HFFc6 (cell line): ENCODE measurements around the gene DES. TPM values are rescaled to one million over a fixed set of nuclear protein-coding genes. Genes with fewer than 3 reads are reported as not detected.

ENCODE experiments used
- DNase-seq: peaks from one replicate; pipeline ENCODE4 v3.0.0-alpha.2; 2018
- H3K27ac Mint-ChIP-seq: 2 replicates; pipeline ENCODE4 v1.8.0; 2020; ENCODE audit warnings: mild to moderate bottlenecking, mixed read lengths
- H3K27me3 Mint-ChIP-seq: 2 replicates; pipeline ENCODE4 v1.8.0; 2021; ENCODE audit warnings: mild to moderate bottlenecking, moderate library complexity, mixed read lengths; ENCODE audit not compliant: insufficient read depth
- H3K36me3 Mint-ChIP-seq: 2 replicates; pipeline ENCODE4 v1.8.0; 2021; ENCODE audit warnings: low read depth, mixed read lengths
- H3K4me1 Mint-ChIP-seq: 2 replicates; pipeline ENCODE4 v1.8.0; 2020; ENCODE audit warnings: low read depth, mixed read lengths
- H3K4me3 Mint-ChIP-seq: 2 replicates; pipeline ENCODE4 v1.8.0; 2020; ENCODE audit warnings: mild to moderate bottlenecking, moderate library complexity, mixed read lengths
- H3K9me3 Mint-ChIP-seq: 2 replicates; pipeline ENCODE4 v1.8.0; 2020; ENCODE audit warnings: mild to moderate bottlenecking, mixed read lengths
- CTCF ChIP-seq: fragments of 200-600 bp; sonication (generic); IDR thresholded peaks from 2 replicates; pipeline ENCODE4 v1.5.0; 2021; ENCODE audit warnings: antibody characterized with exemption, mild to moderate bottlenecking
- total RNA-seq, 6 experiments: library from RNA; stranded (reverse); fragmentation: NEBNext Ultra II Directional; extraction: Animal tissue kit (Norgen Biotek cat#: 25700); gene quantifications; 2 replicates in 1 of 6; 3 replicates in 5 of 6; pipeline ENCODE4 v1.2.3, GENCODE V29; 2021

The DES gene
- total RNA-seq, 6 experiments from 2014 or later = 0.12 to 0.37 (median 0.19) TPM; not detected in 1

GRCh38 chr2:219446689-219447088 lies 28.5 kb downstream of the DES start:
- peaks cover 36% of the 10 kb centered on the region for H3K36me3 Mint-ChIP-seq
- peaks cover 1% of the 10 kb centered on the region for H3K27me3 Mint-ChIP-seq
- no peak for TF ChIP-seq CTCF
- no peak overlapping the region for H3K4me3 Mint-ChIP-seq
- no peaks in the 10 kb centered on the region for H3K9me3 Mint-ChIP-seq
- peaks cover 63% of the 10 kb centered on the region for H3K4me1 Mint-ChIP-seq
- H3K27ac Mint-ChIP-seq = peak overlapping the region; percentile 90
- no peak for DNase-seq

GRCh38 chr2:219447242-219448098 lies 29.3 kb downstream of the DES start:
- peaks cover 43% of the 10 kb centered on the region for H3K36me3 Mint-ChIP-seq
- no peak for DNase-seq
- no peak overlapping the region for H3K4me3 Mint-ChIP-seq
- H3K4me1 Mint-ChIP-seq = peaks cover 70% of the 10 kb centered on the region
- H3K27ac Mint-ChIP-seq = peak overlapping the region; percentile 90
- H3K27me3 Mint-ChIP-seq = peaks cover 1% of the 10 kb centered on the region
- H3K9me3 Mint-ChIP-seq = no peaks in the 10 kb centered on the region
- TF ChIP-seq CTCF = no peak

DNA sequence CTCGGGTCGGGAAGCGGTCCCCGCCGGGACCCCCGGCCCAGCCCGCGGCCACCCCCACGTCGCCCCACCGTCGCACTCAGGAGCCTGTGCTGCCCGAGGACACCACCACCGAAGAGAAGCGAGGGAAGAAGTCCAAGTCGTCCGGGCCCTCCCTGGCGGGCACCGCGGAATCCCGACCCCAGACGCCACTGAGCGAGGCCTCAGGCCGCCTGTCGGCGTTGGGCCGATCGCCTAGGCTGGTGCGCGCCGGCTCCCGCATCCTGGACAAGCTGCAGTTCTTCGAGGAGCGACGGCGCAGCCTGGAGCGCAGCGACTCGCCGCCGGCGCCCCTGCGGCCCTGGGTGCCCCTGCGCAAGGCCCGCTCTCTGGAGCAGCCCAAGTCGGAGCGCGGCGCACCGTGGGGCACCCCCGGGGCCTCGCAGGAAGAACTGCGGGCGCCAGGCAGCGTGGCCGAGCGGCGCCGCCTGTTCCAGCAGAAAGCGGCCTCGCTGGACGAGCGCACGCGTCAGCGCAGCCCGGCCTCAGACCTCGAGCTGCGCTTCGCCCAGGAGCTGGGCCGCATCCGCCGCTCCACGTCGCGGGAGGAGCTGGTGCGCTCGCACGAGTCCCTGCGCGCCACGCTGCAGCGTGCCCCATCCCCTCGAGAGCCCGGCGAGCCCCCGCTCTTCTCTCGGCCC lies 30.1 kb downstream of the DES start:
- Mint-ChIP-seq H3K4me3 (no peak overlapping the region), H3K36me3 (peaks cover 43% of the 10 kb centered on the region), H3K9me3 (no peaks in the 10 kb centered on the region), H3K27ac (no peak overlapping the region), H3K27me3 (peaks cover 1% of the 10 kb centered on the region), H3K4me1 (peaks cover 70% of the 10 kb centered on the region)
- no peak for TF ChIP-seq CTCF
- DNase-seq = no peak

GRCh38 chr2:219448776-219449341 lies 30.7 kb downstream of the DES start:
- peaks cover 70% of the 10 kb centered on the region for H3K4me1 Mint-ChIP-seq

More at GRCh38 chr2:219448776-219449341, 30.7 kb downstream of the DES start:
- H3K27ac Mint-ChIP-seq = peak overlapping the region; percentile 71; the same call in 1 of the 2 replicates
- TF ChIP-seq CTCF = no peak
- H3K36me3 Mint-ChIP-seq = peaks cover 37% of the 10 kb centered on the region
- H3K4me3 Mint-ChIP-seq = no peak overlapping the region
- H3K27me3 Mint-ChIP-seq = peaks cover 1% of the 10 kb centered on the region
- no peak for DNase-seq
- H3K9me3 Mint-ChIP-seq = no peaks in the 10 kb centered on the region
